H9 (cell line): ENCODE results near the gene MYOCD. TPM values are rescaled to one million over a fixed set of nuclear protein-coding genes. Genes with fewer than 3 reads are reported as not detected.

ENCODE experiments used
- DNase-seq: peaks from one replicate; pipeline ENCODE4 v3.0.0-alpha.2; 2017
- H2AFZ ChIP-seq: one replicate; pipeline ENCODE4 v1.6.1; 2013; ENCODE audit warnings: mild to moderate bottlenecking, low read length, control low read depth, moderate library complexity
- H2AK5ac ChIP-seq: 2 replicates; pipeline ENCODE4 v1.6.1; 2013; ENCODE audit warnings: low read length, control low read depth, mixed read lengths; ENCODE audit not compliant: insufficient read length
- H2BK120ac ChIP-seq: one replicate; pipeline ENCODE4 v1.6.1; 2013; ENCODE audit warnings: low read depth, mild to moderate bottlenecking, low read length, control low read depth, inconsistent platforms; ENCODE audit not compliant: poor library complexity, severe bottlenecking
- H2BK12ac ChIP-seq: 2 replicates; pipeline ENCODE4 v1.6.1; 2013; ENCODE audit warnings: low read length, control low read depth, mixed read lengths, low read depth; ENCODE audit not compliant: insufficient read length
- H2BK15ac ChIP-seq: 2 replicates; pipeline ENCODE4 v1.6.1; 2013; ENCODE audit warnings: low read depth, low read length, control low read depth
- H2BK20ac ChIP-seq: one replicate; pipeline ENCODE4 v1.6.1; 2013; ENCODE audit warnings: low read depth, mild to moderate bottlenecking, low read length, control low read depth, inconsistent platforms; ENCODE audit not compliant: poor library complexity, severe bottlenecking
- H2BK5ac ChIP-seq: 2 replicates; pipeline ENCODE4 v1.6.1; 2013; ENCODE audit warnings: low read length, control low read depth, mixed read lengths; ENCODE audit not compliant: insufficient read length
- H3K14ac ChIP-seq: 2 replicates; pipeline ENCODE4 v1.6.1; 2013; ENCODE audit warnings: low read length, control low read depth; ENCODE audit not compliant: insufficient read depth
- H3K18ac ChIP-seq: 2 replicates; pipeline ENCODE4 v1.6.1; 2013; ENCODE audit warnings: low read depth, mild to moderate bottlenecking, mixed read lengths, low read length, control low read depth; ENCODE audit not compliant: insufficient read length
- H3K23ac ChIP-seq: 2 replicates; pipeline ENCODE4 v1.6.1; 2013; ENCODE audit warnings: low read length, control low read depth, mixed read lengths, low read depth; ENCODE audit not compliant: insufficient read length
- H3K23me2 ChIP-seq: 2 replicates; pipeline ENCODE4 v1.6.1; 2013; ENCODE audit warnings: low read depth, mild to moderate bottlenecking, mixed read lengths, low read length, control low read depth; ENCODE audit not compliant: insufficient read length, poor library complexity, severe bottlenecking
- H3K27ac ChIP-seq: 2 replicates; pipeline ENCODE4 v1.5.1; 2013; ENCODE audit warnings: low read length, control low read depth, mixed read lengths, low read depth; ENCODE audit not compliant: insufficient read length
- H3K27me3 ChIP-seq: 2 replicates; pipeline ENCODE4 v1.6.1; 2013; ENCODE audit warnings: low read length, control low read depth, inconsistent platforms; ENCODE audit not compliant: insufficient read depth
- H3K4ac ChIP-seq: 2 replicates; pipeline ENCODE4 v1.6.1; 2013; ENCODE audit warnings: low read depth, mild to moderate bottlenecking, control low read depth, inconsistent platforms, low read length, moderate library complexity
- H3K4me1 ChIP-seq: 2 replicates; pipeline ENCODE4 v1.6.1; 2013; ENCODE audit warnings: low read length, control low read depth, inconsistent platforms; ENCODE audit not compliant: insufficient read depth
- H3K4me2 ChIP-seq: 2 replicates; pipeline ENCODE4 v1.6.1; 2013; ENCODE audit warnings: low read length, control low read depth, mixed read lengths; ENCODE audit not compliant: insufficient read length, insufficient read depth
- H3K56ac ChIP-seq: 2 replicates; pipeline ENCODE4 v1.6.1; 2013; ENCODE audit warnings: low read depth, mild to moderate bottlenecking, mixed read lengths, low read length, control low read depth; ENCODE audit not compliant: insufficient read length
- H3K79me1 ChIP-seq: 2 replicates; pipeline ENCODE4 v1.6.1; 2013; ENCODE audit warnings: low read depth, mild to moderate bottlenecking, moderate library complexity, low read length, control low read depth, inconsistent platforms; ENCODE audit not compliant: insufficient read depth, poor library complexity, severe bottlenecking
- H3K79me2 ChIP-seq: 2 replicates; pipeline ENCODE4 v1.6.1; 2013; ENCODE audit warnings: low read length, control low read depth, inconsistent platforms; ENCODE audit not compliant: insufficient read depth
- H3K9ac ChIP-seq: 2 replicates; pipeline ENCODE4 v1.6.1; 2013; ENCODE audit warnings: low read length, control low read depth, mixed read lengths; ENCODE audit not compliant: insufficient read length; ENCODE audit errors: extremely low read depth
- H3K9me3 ChIP-seq: one replicate; pipeline ENCODE4 v1.6.1; 2013; ENCODE audit warnings: low read depth, low read length, inconsistent platforms; ENCODE audit not compliant: control insufficient read depth
- H3T11ph ChIP-seq: one replicate; pipeline ENCODE4 v1.6.1; 2013; ENCODE audit warnings: mild to moderate bottlenecking, low read length, control low read depth, inconsistent platforms
- H4K20me1 ChIP-seq: one replicate; pipeline ENCODE4 v1.6.1; 2013; ENCODE audit not compliant: control insufficient read depth, insufficient read length, insufficient read depth
- H4K5ac ChIP-seq: 2 replicates; pipeline ENCODE4 v1.6.1; 2013; ENCODE audit warnings: low read depth, mild to moderate bottlenecking, mixed read lengths, low read length, control low read depth; ENCODE audit not compliant: insufficient read length
- H4K8ac ChIP-seq: replicated peaks from 2 replicates; pipeline ENCODE4 v1.6.1; 2013; ENCODE audit warnings: low read length, control low read depth, mixed read lengths, low read depth; ENCODE audit not compliant: insufficient read length
- H4K91ac ChIP-seq: 2 replicates; pipeline ENCODE4 v1.6.1; 2013; ENCODE audit warnings: low read depth, mild to moderate bottlenecking, moderate library complexity, mixed read lengths, low read length, control low read depth; ENCODE audit not compliant: insufficient read length
- H3K27ac Mint-ChIP-seq, 3 experiments: 2 replicates in 2 of 3; 3 replicates in 1 of 3; pipeline ENCODE4 v1.8.0; 2020 to 2021; ENCODE audit warnings: mixed read lengths in 3 of 3, mild to moderate bottlenecking in 1 of 3, moderate library complexity in 1 of 3
- H3K27me3 Mint-ChIP-seq: 2 replicates; pipeline ENCODE4 v1.8.0; 2021; ENCODE audit warnings: low read depth, mild to moderate bottlenecking, moderate library complexity, mixed read lengths
- H3K36me3 Mint-ChIP-seq, 3 experiments: 2 replicates in 2 of 3; 3 replicates in 1 of 3; pipeline ENCODE4 v1.8.0; 2020 to 2021; ENCODE audit warnings: low read depth in 3 of 3, mixed read lengths in 3 of 3; ENCODE audit not compliant: insufficient read depth in 1 of 3
- H3K4me1 Mint-ChIP-seq, 2 experiments: 2 replicates each; pipeline ENCODE4 v1.8.0; 2020; ENCODE audit warnings: mixed read lengths in 2 of 2
- H3K4me3 Mint-ChIP-seq, 2 experiments: 2 replicates in 1 of 2; 3 replicates in 1 of 2; pipeline ENCODE4 v1.8.0; 2020 to 2021; ENCODE audit warnings: mild to moderate bottlenecking in 2 of 2, mixed read lengths in 2 of 2, moderate library complexity in 1 of 2
- H3K9me3 Mint-ChIP-seq, 2 experiments: 2 replicates in 1 of 2; 3 replicates in 1 of 2; pipeline ENCODE4 v1.8.0; 2020; ENCODE audit warnings: mild to moderate bottlenecking in 2 of 2, mixed read lengths in 2 of 2, moderate library complexity in 1 of 2
- WGBS: extraction: QIAGEN DNeasy Blood & Tissue Kit; methylation state at CpG from one replicate; pipeline ENCODE4 v1.1.7; 2013; ENCODE audit warnings: missing lambda C conversion rate, low lambda C conversion rate, mixed read lengths; ENCODE audit not compliant: insufficient read length; ENCODE audit errors: extremely low coverage; 5-methylcytosine and 5-hydroxymethylcytosine counted together
- total RNA-seq: library from RNA; stranded (reverse); gene quantifications from 2 replicates; pipeline ENCODE4 v1.2.1, GENCODE V29; 2021
- TF ChIP-seq, protein P1 (sequence below): fragments of 200-600 bp; sonication (generic); conservative IDR thresholded peaks from 3 replicates; pipeline ENCODE4 v1.8.0; 2021; ENCODE audit warnings: antibody characterized with exemption, mild to moderate bottlenecking

The MYOCD gene
- total RNA-seq, 1 experiment from 2014 or later, result 0.17 TPM

DNA sequence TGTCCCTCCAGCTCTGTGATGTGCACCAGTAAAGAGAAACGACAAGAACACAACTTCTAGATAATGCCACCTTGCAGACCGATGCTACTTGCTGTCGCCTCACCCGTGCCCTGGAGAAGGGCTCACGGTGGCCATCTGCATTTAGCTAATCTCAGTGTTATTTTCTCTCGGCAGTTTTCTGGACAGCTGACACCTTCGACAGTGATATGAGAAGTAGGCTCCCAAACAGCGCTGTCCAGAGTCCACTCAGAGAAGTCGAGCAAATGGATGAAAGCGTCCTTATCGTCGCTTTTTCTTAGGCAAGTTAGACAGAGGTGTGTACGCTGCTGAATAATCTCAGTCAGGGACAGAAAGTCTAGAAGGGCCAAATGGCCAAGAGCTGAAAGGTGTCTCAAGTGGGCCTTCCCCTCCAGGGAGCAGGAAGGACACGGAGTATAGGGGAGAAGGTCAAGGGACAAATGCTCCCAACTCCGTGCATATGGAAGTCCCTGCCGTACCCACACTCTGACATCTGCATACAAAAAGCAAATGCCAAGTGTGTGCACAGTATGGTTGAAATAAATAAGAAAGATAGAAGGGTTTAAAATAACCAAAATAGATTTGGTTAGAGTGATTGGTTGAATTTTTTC, 42.4 kb upstream of the MYOCD start:
- no peak overlapping the region for H3K23ac ChIP-seq
- no CpG with 5 or more reads among the region's 16 CpGs for WGBS
- H3K23me2 ChIP-seq, result no peaks in the 10 kb centered on the region
- no peak overlapping the region for H3K56ac ChIP-seq
- TF ChIP-seq, protein P1, sequence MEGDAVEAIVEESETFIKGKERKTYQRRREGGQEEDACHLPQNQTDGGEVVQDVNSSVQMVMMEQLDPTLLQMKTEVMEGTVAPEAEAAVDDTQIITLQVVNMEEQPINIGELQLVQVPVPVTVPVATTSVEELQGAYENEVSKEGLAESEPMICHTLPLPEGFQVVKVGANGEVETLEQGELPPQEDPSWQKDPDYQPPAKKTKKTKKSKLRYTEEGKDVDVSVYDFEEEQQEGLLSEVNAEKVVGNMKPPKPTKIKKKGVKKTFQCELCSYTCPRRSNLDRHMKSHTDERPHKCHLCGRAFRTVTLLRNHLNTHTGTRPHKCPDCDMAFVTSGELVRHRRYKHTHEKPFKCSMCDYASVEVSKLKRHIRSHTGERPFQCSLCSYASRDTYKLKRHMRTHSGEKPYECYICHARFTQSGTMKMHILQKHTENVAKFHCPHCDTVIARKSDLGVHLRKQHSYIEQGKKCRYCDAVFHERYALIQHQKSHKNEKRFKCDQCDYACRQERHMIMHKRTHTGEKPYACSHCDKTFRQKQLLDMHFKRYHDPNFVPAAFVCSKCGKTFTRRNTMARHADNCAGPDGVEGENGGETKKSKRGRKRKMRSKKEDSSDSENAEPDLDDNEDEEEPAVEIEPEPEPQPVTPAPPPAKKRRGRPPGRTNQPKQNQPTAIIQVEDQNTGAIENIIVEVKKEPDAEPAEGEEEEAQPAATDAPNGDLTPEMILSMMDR, result no peak
- Mint-ChIP-seq H3K36me3 (no peaks in the 10 kb centered on the region), H3K27me3 (no peaks in the 10 kb centered on the region), H3K27ac (peak overlapping the region in 1 of 3 experiments; percentile 29; a peak in 2 of 7 replicates), H3K4me1 (peaks cover 43 to 46% of the 10 kb centered on the region in 2 experiments), H3K4me3 (no peak overlapping the region), H3K9me3 (no peaks in the 10 kb centered on the region)
- no peak overlapping the region for H2BK5ac ChIP-seq
- H3K79me1 ChIP-seq, result no peaks in the 10 kb centered on the region
- H2BK12ac ChIP-seq, result no peak overlapping the region
- H3K18ac ChIP-seq, result no peak overlapping the region
- H2AFZ ChIP-seq, result no peak overlapping the region
- H2BK120ac ChIP-seq, result no peak overlapping the region
- H3T11ph ChIP-seq, result no peak overlapping the region
- no peaks in the 10 kb centered on the region for H3K27me3 ChIP-seq
- H3K79me2 ChIP-seq, result no peaks in the 10 kb centered on the region
- no peak overlapping the region for H3K27ac ChIP-seq
- H3K4ac ChIP-seq, result no peak overlapping the region
- H3K14ac ChIP-seq, result no peak overlapping the region
- H4K91ac ChIP-seq, result no peak overlapping the region
- no peaks in the 10 kb centered on the region for H3K9me3 ChIP-seq
- H2BK20ac ChIP-seq, result no peak overlapping the region
- no peak overlapping the region for H4K8ac ChIP-seq
- no peak overlapping the region for H3K9ac ChIP-seq
- no peak overlapping the region for H2AK5ac ChIP-seq
- peaks cover 16% of the 10 kb centered on the region; the same call in 1 of the 2 replicates for H3K4me1 ChIP-seq
- H3K4me2 ChIP-seq, result no peak overlapping the region
- no peak for DNase-seq
- H4K20me1 ChIP-seq, result no peaks in the 10 kb centered on the region
- H4K5ac ChIP-seq, result no peak overlapping the region
- no peak overlapping the region for H2BK15ac ChIP-seq
